HFFc6 (cell line): ENCODE data around the gene ABCC2. TPM values are rescaled to one million over a fixed set of nuclear protein-coding genes. Genes with fewer than 3 reads are reported as not detected.

Experiments used
- DNase-seq: peaks from one replicate; pipeline ENCODE4 v3.0.0-alpha.2; 2018
- H3K27ac Mint-ChIP-seq: 2 replicates; pipeline ENCODE4 v1.8.0; 2020; ENCODE audit warnings: mild to moderate bottlenecking, mixed read lengths
- H3K27me3 Mint-ChIP-seq: 2 replicates; pipeline ENCODE4 v1.8.0; 2021; ENCODE audit warnings: mild to moderate bottlenecking, moderate library complexity, mixed read lengths; ENCODE audit not compliant: insufficient read depth
- H3K36me3 Mint-ChIP-seq: 2 replicates; pipeline ENCODE4 v1.8.0; 2021; ENCODE audit warnings: low read depth, mixed read lengths
- H3K4me1 Mint-ChIP-seq: 2 replicates; pipeline ENCODE4 v1.8.0; 2020; ENCODE audit warnings: low read depth, mixed read lengths
- H3K4me3 Mint-ChIP-seq: 2 replicates; pipeline ENCODE4 v1.8.0; 2020; ENCODE audit warnings: mild to moderate bottlenecking, moderate library complexity, mixed read lengths
- H3K9me3 Mint-ChIP-seq: 2 replicates; pipeline ENCODE4 v1.8.0; 2020; ENCODE audit warnings: mild to moderate bottlenecking, mixed read lengths
- total RNA-seq, 6 experiments: library from RNA; stranded (reverse); fragmentation: NEBNext Ultra II Directional; extraction: Animal tissue kit (Norgen Biotek cat#: 25700); gene quantifications; 2 replicates in 1 of 6; 3 replicates in 5 of 6; pipeline ENCODE4 v1.2.3, GENCODE V29; 2021
- TF ChIP-seq, protein P1 (sequence below): fragments of 200-600 bp; sonication (generic); IDR thresholded peaks from 2 replicates; pipeline ENCODE4 v1.5.0; 2021; ENCODE audit warnings: antibody characterized with exemption, mild to moderate bottlenecking

ABCC2 gene
- total RNA-seq, 6 experiments from 2014 or later, result 0.43 to 1.7 (median 1.1) TPM

DNA sequence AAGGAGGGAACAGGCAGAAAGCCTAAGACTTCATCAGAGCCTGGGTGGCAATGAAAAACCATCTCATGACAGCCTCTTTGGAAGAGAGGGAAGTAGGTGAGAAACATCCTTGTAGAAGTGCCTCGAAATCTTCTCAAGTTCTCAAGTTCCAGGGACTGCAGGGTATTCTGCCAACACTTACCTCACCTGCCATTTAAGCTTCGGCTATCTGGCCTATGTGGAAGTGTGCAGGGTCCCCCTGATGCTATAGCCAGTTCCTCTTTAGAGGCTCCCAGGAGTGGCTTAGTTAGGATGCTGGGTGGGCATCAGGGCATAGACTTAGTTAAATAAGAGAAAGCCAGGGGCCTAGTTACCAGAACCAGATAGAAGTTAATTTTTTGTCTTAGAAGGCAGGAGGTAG, 27.0 kb downstream of the ABCC2 start:
- TF ChIP-seq, protein P1, sequence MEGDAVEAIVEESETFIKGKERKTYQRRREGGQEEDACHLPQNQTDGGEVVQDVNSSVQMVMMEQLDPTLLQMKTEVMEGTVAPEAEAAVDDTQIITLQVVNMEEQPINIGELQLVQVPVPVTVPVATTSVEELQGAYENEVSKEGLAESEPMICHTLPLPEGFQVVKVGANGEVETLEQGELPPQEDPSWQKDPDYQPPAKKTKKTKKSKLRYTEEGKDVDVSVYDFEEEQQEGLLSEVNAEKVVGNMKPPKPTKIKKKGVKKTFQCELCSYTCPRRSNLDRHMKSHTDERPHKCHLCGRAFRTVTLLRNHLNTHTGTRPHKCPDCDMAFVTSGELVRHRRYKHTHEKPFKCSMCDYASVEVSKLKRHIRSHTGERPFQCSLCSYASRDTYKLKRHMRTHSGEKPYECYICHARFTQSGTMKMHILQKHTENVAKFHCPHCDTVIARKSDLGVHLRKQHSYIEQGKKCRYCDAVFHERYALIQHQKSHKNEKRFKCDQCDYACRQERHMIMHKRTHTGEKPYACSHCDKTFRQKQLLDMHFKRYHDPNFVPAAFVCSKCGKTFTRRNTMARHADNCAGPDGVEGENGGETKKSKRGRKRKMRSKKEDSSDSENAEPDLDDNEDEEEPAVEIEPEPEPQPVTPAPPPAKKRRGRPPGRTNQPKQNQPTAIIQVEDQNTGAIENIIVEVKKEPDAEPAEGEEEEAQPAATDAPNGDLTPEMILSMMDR, result no peak
- Mint-ChIP-seq H3K9me3 (no peaks in the 10 kb centered on the region), H3K27ac (no peak overlapping the region), H3K36me3 (peaks cover 4% of the 10 kb centered on the region; the same call in 1 of the 2 replicates), H3K27me3 (no peaks in the 10 kb centered on the region), H3K4me1 (no peaks in the 10 kb centered on the region), H3K4me3 (no peak overlapping the region)
- DNase-seq, result no peak

DNA sequence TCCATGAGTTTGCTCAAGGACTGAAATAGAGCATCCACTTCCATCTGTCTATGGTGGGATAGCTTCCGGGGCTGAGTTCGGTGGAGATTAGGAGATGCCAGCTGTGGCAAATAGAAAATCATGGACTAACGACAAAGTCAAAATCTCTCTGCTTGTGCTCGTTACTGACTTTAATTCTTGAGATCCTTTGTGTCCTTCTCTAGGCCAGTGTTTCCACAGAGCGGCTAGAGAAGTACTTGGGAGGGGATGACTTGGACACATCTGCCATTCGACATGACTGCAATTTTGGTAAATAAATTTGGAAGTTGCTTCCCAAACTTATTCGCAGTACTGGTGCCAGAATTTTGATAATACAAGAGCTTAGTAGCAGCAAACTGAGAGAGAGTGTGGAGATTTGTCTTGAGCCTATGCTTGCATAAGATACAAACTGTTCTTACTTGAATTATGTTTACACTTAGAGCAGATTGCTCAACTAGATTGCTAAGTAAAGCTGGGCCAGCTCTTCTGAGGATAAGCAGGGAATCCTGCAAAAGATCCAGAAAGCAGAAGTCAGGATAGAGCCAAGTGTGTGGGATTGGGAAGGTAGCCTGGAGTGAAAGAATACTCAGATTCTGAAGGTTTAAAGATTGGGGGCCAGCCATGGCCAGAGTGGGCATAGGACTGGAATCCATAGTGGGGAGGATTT, 27.6 kb downstream of the ABCC2 start:
- Mint-ChIP-seq H3K4me1 (no peaks in the 10 kb centered on the region), H3K27ac (no peak overlapping the region), H3K9me3 (no peaks in the 10 kb centered on the region; the same call in 1 of the 2 replicates), H3K4me3 (no peak overlapping the region), H3K36me3 (peaks cover 4% of the 10 kb centered on the region; the same call in 1 of the 2 replicates), H3K27me3 (no peaks in the 10 kb centered on the region)
- DNase-seq, result no peak
- TF ChIP-seq, protein P1, result no peak

DNA sequence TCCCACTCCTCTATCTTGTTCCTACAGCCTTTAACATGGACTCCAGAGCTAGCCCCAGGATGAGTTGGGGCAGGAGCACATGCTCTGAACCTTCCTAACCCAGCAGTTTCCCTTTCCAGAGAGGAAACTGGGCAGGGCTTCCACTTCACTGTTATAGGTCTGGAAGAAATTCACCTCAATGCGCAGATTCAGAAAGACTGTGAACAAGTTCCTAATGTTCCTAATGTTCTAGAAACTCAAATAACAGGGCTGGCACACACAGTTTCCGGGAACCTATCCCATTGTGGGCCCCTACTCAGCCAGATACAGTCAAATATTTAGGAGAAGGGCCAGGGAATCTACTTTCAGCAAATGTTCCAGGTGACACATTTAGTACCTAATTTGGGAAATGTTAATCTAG, 29.7 kb downstream of the ABCC2 start:
- TF ChIP-seq, protein P1, result no peak
- Mint-ChIP-seq H3K27ac (no peak overlapping the region), H3K36me3 (peaks cover 8% of the 10 kb centered on the region), H3K9me3 (no peaks in the 10 kb centered on the region; the same call in 1 of the 2 replicates), H3K4me1 (no peaks in the 10 kb centered on the region), H3K4me3 (no peak overlapping the region), H3K27me3 (no peaks in the 10 kb centered on the region; the same call in 1 of the 2 replicates)
- DNase-seq, result no peak

DNA sequence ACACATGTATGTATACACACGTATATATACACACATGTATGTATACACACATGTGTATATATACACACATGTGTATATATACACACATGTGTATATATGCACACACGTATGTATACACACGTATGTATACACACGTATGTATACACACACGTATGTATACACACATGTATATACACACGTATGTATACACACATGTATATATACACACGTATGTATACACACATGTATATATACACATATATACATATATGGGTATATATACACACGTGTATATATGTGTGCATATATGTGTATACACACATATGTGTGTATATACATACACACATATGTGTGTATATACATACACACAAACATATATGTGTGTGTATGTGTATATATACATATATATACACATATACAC, 31.7 kb downstream of the ABCC2 start:
- DNase-seq, result no peak
- Mint-ChIP-seq H3K4me3 (no peak overlapping the region), H3K9me3 (no peaks in the 10 kb centered on the region; the same call in 1 of the 2 replicates), H3K27me3 (peaks cover 2% of the 10 kb centered on the region; the same call in 1 of the 2 replicates), H3K27ac (no peak overlapping the region), H3K4me1 (no peaks in the 10 kb centered on the region), H3K36me3 (peaks cover 8% of the 10 kb centered on the region)
- TF ChIP-seq, protein P1, result no peak

DNA sequence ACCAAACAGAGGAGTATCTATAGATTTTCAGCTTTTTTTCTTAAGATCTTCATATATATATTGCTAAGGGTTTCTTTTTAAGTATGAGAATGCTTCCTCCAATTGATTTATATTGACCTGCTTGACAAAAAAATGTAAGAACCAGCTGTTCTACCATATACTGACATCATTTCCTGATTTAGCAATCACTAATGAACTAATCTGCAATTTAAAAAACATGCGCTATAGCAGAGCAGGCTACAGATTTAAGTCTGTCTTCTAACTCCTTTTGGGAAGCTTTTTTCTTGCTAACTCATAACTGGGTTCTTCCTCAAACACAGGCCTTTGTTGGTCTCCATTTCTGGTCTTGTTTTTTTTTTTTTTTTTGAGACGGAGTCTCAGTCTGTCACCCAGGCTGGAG, 33.2 kb downstream of the ABCC2 start:
- Mint-ChIP-seq H3K27me3 (peaks cover 2% of the 10 kb centered on the region; the same call in 1 of the 2 replicates), H3K27ac (no peak overlapping the region), H3K9me3 (no peaks in the 10 kb centered on the region; the same call in 1 of the 2 replicates), H3K4me1 (no peaks in the 10 kb centered on the region), H3K4me3 (no peak overlapping the region), H3K36me3 (peaks cover 4% of the 10 kb centered on the region)
- TF ChIP-seq, protein P1, result no peak
- DNase-seq, result no peak
